Natural killer cell treated with Interleukin-12 subunit alpha and Interleukin-12 subunit beta and Interleukin-15 and Interleukin-18, amount 100 ng/mL, for 72 hours (primary cell): ENCODE data around the gene DOCK2. TPM values are rescaled to one million over a fixed set of nuclear protein-coding genes. Genes with fewer than 3 reads are reported as not detected.

Experiments
- ATAC-seq, 2 donors: fragments of 150-1000 bp; cut with Tn5 transposase in 1 of 2; sonication (Bioruptor Pico), chemical (Tn5 transposase) in 1 of 2; 2 replicates each; pipeline ENCODE4 v1.10.0; 2021
- DNase-seq: peaks from one replicate; pipeline ENCODE4 v3.0.0; 2022; ENCODE audit warnings: low spot score
- H3K27ac Mint-ChIP-seq, 2 donors: 1 replicate in 1 of 2; 2 replicates in 1 of 2; pipeline ENCODE4 v1.8.0; 2022; ENCODE audit warnings: mixed read lengths in 2 of 2, mild to moderate bottlenecking in 1 of 2, moderate library complexity in 1 of 2
- H3K27me3 Mint-ChIP-seq, 2 donors: 1 replicate in 1 of 2; 2 replicates in 1 of 2; pipeline ENCODE4 v1.8.0; 2022; ENCODE audit warnings: mixed read lengths in 2 of 2
- H3K36me3 Mint-ChIP-seq: one replicate; pipeline ENCODE4 v1.8.0; 2022; ENCODE audit warnings: mixed read lengths
- H3K4me1 Mint-ChIP-seq, 2 donors: 1 replicate in 1 of 2; 2 replicates in 1 of 2; pipeline ENCODE4 v1.8.0; 2022; ENCODE audit warnings: low read depth in 2 of 2, mixed read lengths in 2 of 2, mild to moderate bottlenecking in 1 of 2
- H3K4me3 Mint-ChIP-seq: one replicate; pipeline ENCODE4 v1.8.0; 2022; ENCODE audit warnings: mixed read lengths
- H3K9me3 Mint-ChIP-seq: 2 replicates; pipeline ENCODE4 v1.8.0; 2022; ENCODE audit warnings: mixed read lengths
- total RNA-seq, 2 donors: library from RNA; stranded (reverse); gene quantifications; one replicate each; pipeline ENCODE4 v1.2.3, GENCODE V29; 2022

Gene DOCK2
- total RNA-seq, 2 donors from 2014 or later: 461 to 526 TPM

GRCh38 chr5:169880012-169880663, 243.1 kb downstream of the DOCK2 start:
- Mint-ChIP-seq H3K27ac (peak overlapping the region; percentile 38 to 65), H3K36me3 (peaks cover 5% of the 10 kb centered on the region), H3K27me3 (no peaks in the 10 kb centered on the region), H3K4me3 (no peak overlapping the region), H3K4me1 (peaks cover 53 to 61% of the 10 kb centered on the region in 2 donors), H3K9me3 (no peaks in the 10 kb centered on the region)
- DNase-seq (no peak), ATAC-seq (no peak)

GRCh38 chr5:169880785-169881184, 243.7 kb downstream of the DOCK2 start:
- Mint-ChIP-seq H3K36me3 (peaks cover 5% of the 10 kb centered on the region), H3K9me3 (no peaks in the 10 kb centered on the region), H3K4me1 (peaks cover 51 to 55% of the 10 kb centered on the region in 2 donors), H3K27me3 (no peaks in the 10 kb centered on the region), H3K4me3 (no peak overlapping the region), H3K27ac (peak overlapping the region; percentile 38 to 65)
- ATAC-seq: no peak
- DNase-seq: no peak

GRCh38 chr5:169881702-169882303, 244.7 kb downstream of the DOCK2 start:
- H3K9me3 Mint-ChIP-seq: no peaks in the 10 kb centered on the region

GRCh38 chr5:169886033-169886432, 249.0 kb downstream of the DOCK2 start:
- DNase-seq (no peak), ATAC-seq (no peak)
- Mint-ChIP-seq H3K36me3 (no peaks in the 10 kb centered on the region), H3K4me1 (peaks cover 30 to 41% of the 10 kb centered on the region in 2 donors), H3K27me3 (no peaks in the 10 kb centered on the region), H3K4me3 (no peak overlapping the region), H3K27ac (no peak overlapping the region), H3K9me3 (no peaks in the 10 kb centered on the region)

More at GRCh38 chr5:169881702-169882303, 244.7 kb downstream of the DOCK2 start:
- no peak overlapping the region for H3K27ac Mint-ChIP-seq
- ATAC-seq: no peak
- no peak overlapping the region for H3K4me3 Mint-ChIP-seq
- H3K4me1 Mint-ChIP-seq: peaks cover 42 to 51% of the 10 kb centered on the region in 2 donors
- H3K27me3 Mint-ChIP-seq: no peaks in the 10 kb centered on the region
- H3K36me3 Mint-ChIP-seq: peaks cover 4% of the 10 kb centered on the region
- no peak for DNase-seq

GRCh38 chr5:169886677-169887076, 249.6 kb downstream of the DOCK2 start:
- no peaks in the 10 kb centered on the region for H3K27me3 Mint-ChIP-seq
- ATAC-seq: no peak
- H3K9me3 Mint-ChIP-seq: no peaks in the 10 kb centered on the region
- H3K4me3 Mint-ChIP-seq: no peak overlapping the region
- no peak for DNase-seq
- H3K27ac Mint-ChIP-seq: no peak overlapping the region
- peaks cover 25 to 39% of the 10 kb centered on the region in 2 donors for H3K4me1 Mint-ChIP-seq
- H3K36me3 Mint-ChIP-seq: no peaks in the 10 kb centered on the region

- Mint-ChIP-seq H3K27ac (no peak overlapping the region), H3K27me3 (no peaks in the 10 kb centered on the region), H3K9me3 (no peaks in the 10 kb centered on the region), H3K4me1 (peaks cover 29 to 31% of the 10 kb centered on the region in 2 donors), H3K36me3 (no peaks in the 10 kb centered on the region), H3K4me3 (no peak overlapping the region)
- ATAC-seq: no peak
- DNase-seq: no peak
These were observed 252.5 kb downstream of the DOCK2 start for GRCh38 chr5:169889572-169889971.

- H3K27ac Mint-ChIP-seq: peak overlapping the region in 1 of 2 donors; percentile 4
- H3K27me3 Mint-ChIP-seq: no peaks in the 10 kb centered on the region
- ATAC-seq (no peak), DNase-seq (no peak)
- no peak overlapping the region for H3K4me3 Mint-ChIP-seq
- no peaks in the 10 kb centered on the region for H3K36me3 Mint-ChIP-seq
- no peaks in the 10 kb centered on the region for H3K9me3 Mint-ChIP-seq
- H3K4me1 Mint-ChIP-seq: peaks cover 22 to 36% of the 10 kb centered on the region in 2 donors
These were observed 255.9 kb downstream of the DOCK2 start for GRCh38 chr5:169893010-169893409.

GRCh38 chr5:169893571-169893970, 256.5 kb downstream of the DOCK2 start:
- Mint-ChIP-seq H3K27ac (peak overlapping the region in 1 of 2 donors; percentile 4), H3K9me3 (peaks cover 1% of the 10 kb centered on the region), H3K36me3 (peaks cover 3% of the 10 kb centered on the region), H3K4me1 (peaks cover 20 to 37% of the 10 kb centered on the region in 2 donors), H3K4me3 (no peak overlapping the region), H3K27me3 (no peaks in the 10 kb centered on the region)
- ATAC-seq: no peak
- no peak for DNase-seq

GRCh38 chr5:169895926-169896325, 258.9 kb downstream of the DOCK2 start:
- H3K27ac Mint-ChIP-seq: no peak overlapping the region
- H3K36me3 Mint-ChIP-seq: peaks cover 11% of the 10 kb centered on the region
- no peak for ATAC-seq

GRCh38 chr5:169897481-169897880, 260.4 kb downstream of the DOCK2 start:
- no peak for ATAC-seq
- no peak overlapping the region for H3K4me3 Mint-ChIP-seq
- H3K9me3 Mint-ChIP-seq: peaks cover 3% of the 10 kb centered on the region
- peaks cover 46 to 51% of the 10 kb centered on the region in 2 donors for H3K4me1 Mint-ChIP-seq
- H3K27me3 Mint-ChIP-seq: no peaks in the 10 kb centered on the region
- no peak for DNase-seq
- no peak overlapping the region for H3K27ac Mint-ChIP-seq
- H3K36me3 Mint-ChIP-seq: peaks cover 16% of the 10 kb centered on the region

More at GRCh38 chr5:169895926-169896325, 258.9 kb downstream of the DOCK2 start:
- no peak for DNase-seq
- Mint-ChIP-seq H3K4me1 (peaks cover 34 to 46% of the 10 kb centered on the region in 2 donors), H3K27me3 (no peaks in the 10 kb centered on the region), H3K4me3 (no peak overlapping the region), H3K9me3 (peaks cover 3% of the 10 kb centered on the region)

GRCh38 chr5:169901896-169902295, 264.8 kb downstream of the DOCK2 start:
- ATAC-seq (no peak), DNase-seq (no peak)
- Mint-ChIP-seq H3K4me1 (peaks cover 43 to 45% of the 10 kb centered on the region in 2 donors), H3K4me3 (no peak overlapping the region), H3K27ac (peak overlapping the region in 1 of 2 donors; percentile 38), H3K36me3 (peaks cover 16% of the 10 kb centered on the region), H3K9me3 (peaks cover 3% of the 10 kb centered on the region), H3K27me3 (no peaks in the 10 kb centered on the region)

GRCh38 chr5:169904059-169904458, 267.0 kb downstream of the DOCK2 start:
- Mint-ChIP-seq H3K4me3 (no peak overlapping the region), H3K9me3 (no peaks in the 10 kb centered on the region), H3K27ac (no peak overlapping the region), H3K27me3 (no peaks in the 10 kb centered on the region), H3K36me3 (peaks cover 12% of the 10 kb centered on the region), H3K4me1 (peaks cover 34 to 37% of the 10 kb centered on the region in 2 donors)
- ATAC-seq (no peak), DNase-seq (no peak)

- ATAC-seq (peak in 1 of 2 donors; percentile 5), DNase-seq (no peak)
- no peaks in the 10 kb centered on the region for H3K27me3 Mint-ChIP-seq
- H3K27ac Mint-ChIP-seq: no peak overlapping the region
- peaks cover 12% of the 10 kb centered on the region for H3K36me3 Mint-ChIP-seq
- peaks cover 32 to 34% of the 10 kb centered on the region in 2 donors for H3K4me1 Mint-ChIP-seq
- H3K9me3 Mint-ChIP-seq: no peaks in the 10 kb centered on the region
- no peak overlapping the region for H3K4me3 Mint-ChIP-seq
These were observed 267.4 kb downstream of the DOCK2 start for GRCh38 chr5:169904508-169904907.

GRCh38 chr5:169905017-169905416, 267.9 kb downstream of the DOCK2 start:
- Mint-ChIP-seq H3K4me1 (peaks cover 30 to 31% of the 10 kb centered on the region in 2 donors), H3K36me3 (peaks cover 12% of the 10 kb centered on the region), H3K27me3 (no peaks in the 10 kb centered on the region), H3K9me3 (no peaks in the 10 kb centered on the region), H3K27ac (no peak overlapping the region), H3K4me3 (no peak overlapping the region)
- ATAC-seq: peak in 1 of 2 donors; percentile 8
- no peak for DNase-seq
